PC-3 (cell line): ENCODE results near the gene ZIC4. TPM values are rescaled to one million over a fixed set of nuclear protein-coding genes. Genes with fewer than 3 reads are reported as not detected.

ENCODE experiments used
- ATAC-seq: fragments of 200-7000 bp; cut with Tn5 transposase; 2 replicates; pipeline ENCODE4 v1.9.1; 2020; ENCODE audit warnings: mild to moderate bottlenecking, moderate library complexity
- BruUV-seq: library from RNA; stranded (reverse); fragments of 400-500 nt; replicated peaks from 2 replicates; lab custom pipeline; 2021; lab: Mats Ljungman, UMichigan
- CTCF ChIA-PET: fragments of 300-600 bp; sonication (Branson Sonifier 250); formaldehyde crosslinking; loops from one replicate; lab custom pipeline; 2022; ENCODE audit warnings: antibody characterized with exemption; lab: Charles Lee
- POLR2A ChIA-PET: fragments of 300-600 bp; sonication (Branson Sonifier 250); formaldehyde crosslinking; loops from one replicate; lab custom pipeline; 2022; ENCODE audit warnings: antibody characterized with exemption; ENCODE audit not compliant: unreplicated experiment; lab: Charles Lee
- DNase-seq: peaks from one replicate; pipeline ENCODE4 v3.0.0-alpha.2; 2015
- H2AFZ ChIP-seq: fragments of 300-600 bp; sonication (generic); 2 replicates; pipeline ENCODE4 v1.6.0; 2016; ENCODE audit warnings: antibody characterized with exemption, low read length
- H3F3A ChIP-seq: fragments of 300-600 bp; sonication (generic); one replicate; pipeline ENCODE4 v1.6.0; 2017; ENCODE audit warnings: antibody characterized with exemption, low read length, control low read depth, mild to moderate bottlenecking; ENCODE audit not compliant: unreplicated experiment
- H3K27ac ChIP-seq: fragments of 300-600 bp; sonication (generic); 2 replicates; pipeline ENCODE4 v1.5.1; 2016; ENCODE audit warnings: mild to moderate bottlenecking, low read length
- H3K27me3 ChIP-seq: fragments of 300-600 bp; sonication (generic); 2 replicates; pipeline ENCODE4 v1.6.1; 2016; ENCODE audit warnings: low read length, mixed read lengths
- H3K36me3 ChIP-seq: fragments of 300-600 bp; sonication (generic); 2 replicates; pipeline ENCODE4 v1.6.1; 2016; ENCODE audit warnings: low read depth, mixed run types, low read length, mixed read lengths
- H3K4me1 ChIP-seq: fragments of 300-600 bp; sonication (generic); 2 replicates; pipeline ENCODE4 v1.5.1; 2016; ENCODE audit warnings: low read length; ENCODE audit not compliant: insufficient read depth
- H3K4me2 ChIP-seq: fragments of 300-600 bp; sonication (generic); 2 replicates; pipeline ENCODE4 v1.6.0; 2016; ENCODE audit warnings: low read length
- H3K4me3 ChIP-seq: fragments of 300-600 bp; sonication (generic); 2 replicates; pipeline ENCODE4 v1.5.1; 2016; ENCODE audit warnings: mild to moderate bottlenecking, low read length, mixed read lengths
- H3K79me2 ChIP-seq: fragments of 300-600 bp; sonication (generic); 2 replicates; pipeline ENCODE4 v1.6.1; 2017; ENCODE audit warnings: low read length, mixed read lengths
- H3K9ac ChIP-seq: fragments of 300-600 bp; sonication (generic); 2 replicates; pipeline ENCODE4 v1.6.0; 2016; ENCODE audit warnings: mild to moderate bottlenecking, low read length
- H3K9me2 ChIP-seq: fragments of 300-600 bp; sonication (generic); replicated peaks from 2 replicates; pipeline ENCODE4 v1.6.1; 2016; ENCODE audit warnings: mixed run types, low read length, mixed read lengths
- H3K9me3 ChIP-seq: fragments of 300-600 bp; sonication (generic); 2 replicates; pipeline ENCODE4 v1.6.1; 2016; ENCODE audit warnings: low read length, mixed read lengths
- H4K20me1 ChIP-seq: fragments of 300-600 bp; sonication (generic); 2 replicates; pipeline ENCODE4 v1.6.1; 2016; ENCODE audit warnings: low read length, mixed read lengths
- EZH2 ChIP-seq: fragments of 300-600 bp; sonication (generic); IDR thresholded peaks from one replicate; pipeline ENCODE4 v1.6.1; 2017; ENCODE audit warnings: antibody characterized with exemption, mild to moderate bottlenecking, low read length; ENCODE audit not compliant: unreplicated experiment
- EZH2phosphoT487 ChIP-seq: fragments of 300-600 bp; sonication (generic); IDR thresholded peaks from 2 replicates; pipeline ENCODE4 v1.6.1; 2018; ENCODE audit warnings: mild to moderate bottlenecking, antibody characterized with exemption, low read length, borderline replicate concordance
- intact Hi-C: fragments of 100-400 bp; cut with micrococcal nuclease; formaldehyde crosslinking; loops from 2 replicates; pipeline ENCODE4 v1.9.0; 2023
- total RNA-seq: library from RNA; depleted of rRNA; stranded (reverse); fragments of >200 nt; gene quantifications from 2 replicates; pipeline ENCODE4 v1.2.3, GENCODE V29; 2014
- TF ChIP-seq, protein P1 (sequence below): fragments of 300-600 bp; sonication (generic); conservative IDR thresholded peaks from 2 replicates; pipeline ENCODE4 v1.5.1; 2017; ENCODE audit warnings: antibody characterized with exemption, low read depth, mild to moderate bottlenecking, low read length

ZIC4 gene
- total RNA-seq, 1 experiment from 2014 or later: not detected

- Histone ChIP-seq H3K27ac (no peak overlapping the region), H3K36me3 (no peaks in the 10 kb centered on the region), H3K9me3 (no peaks in the 10 kb centered on the region), H2AFZ (no peak overlapping the region), H3K4me2 (no peak overlapping the region), H4K20me1 (no peaks in the 10 kb centered on the region), H3K79me2 (no peaks in the 10 kb centered on the region), H3K27me3 (peaks cover 91% of the 10 kb centered on the region), H3K9me2 (no peaks in the 10 kb centered on the region), H3K4me3 (no peak overlapping the region), H3K4me1 (no peaks in the 10 kb centered on the region), H3K9ac (no peak overlapping the region), H3F3A (no peaks in the 10 kb centered on the region)
- TF ChIP-seq EZH2phosphoT487 (no peak), EZH2 (no peak)
- TF ChIP-seq, protein P1, sequence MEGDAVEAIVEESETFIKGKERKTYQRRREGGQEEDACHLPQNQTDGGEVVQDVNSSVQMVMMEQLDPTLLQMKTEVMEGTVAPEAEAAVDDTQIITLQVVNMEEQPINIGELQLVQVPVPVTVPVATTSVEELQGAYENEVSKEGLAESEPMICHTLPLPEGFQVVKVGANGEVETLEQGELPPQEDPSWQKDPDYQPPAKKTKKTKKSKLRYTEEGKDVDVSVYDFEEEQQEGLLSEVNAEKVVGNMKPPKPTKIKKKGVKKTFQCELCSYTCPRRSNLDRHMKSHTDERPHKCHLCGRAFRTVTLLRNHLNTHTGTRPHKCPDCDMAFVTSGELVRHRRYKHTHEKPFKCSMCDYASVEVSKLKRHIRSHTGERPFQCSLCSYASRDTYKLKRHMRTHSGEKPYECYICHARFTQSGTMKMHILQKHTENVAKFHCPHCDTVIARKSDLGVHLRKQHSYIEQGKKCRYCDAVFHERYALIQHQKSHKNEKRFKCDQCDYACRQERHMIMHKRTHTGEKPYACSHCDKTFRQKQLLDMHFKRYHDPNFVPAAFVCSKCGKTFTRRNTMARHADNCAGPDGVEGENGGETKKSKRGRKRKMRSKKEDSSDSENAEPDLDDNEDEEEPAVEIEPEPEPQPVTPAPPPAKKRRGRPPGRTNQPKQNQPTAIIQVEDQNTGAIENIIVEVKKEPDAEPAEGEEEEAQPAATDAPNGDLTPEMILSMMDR: no peak
- intact Hi-C loops: no loop called here
- CTCF ChIA-PET: no interaction called here
- POLR2A ChIA-PET: no interaction called here
- DNase-seq (no peak), ATAC-seq (no peak)
- BruUV-seq: no TSS peak
These were observed 17.6 kb upstream of the ZIC4 start for GRCh38 chr3:147423798-147424580.

GRCh38 chr3:147423537-147423797 is 17.1 kb upstream of the ZIC4 start:
- intact Hi-C loops: no loop called here
- ChIA-PET CTCF (no interaction called here), POLR2A (no interaction called here)
- Histone ChIP-seq H2AFZ (no peak overlapping the region), H3K27me3 (peaks cover 96% of the 10 kb centered on the region), H3K27ac (no peak overlapping the region), H3K4me2 (no peak overlapping the region), H3K9ac (no peak overlapping the region), H3K9me3 (no peaks in the 10 kb centered on the region), H4K20me1 (no peaks in the 10 kb centered on the region), H3K4me1 (no peaks in the 10 kb centered on the region), H3F3A (no peaks in the 10 kb centered on the region), H3K36me3 (no peaks in the 10 kb centered on the region), H3K79me2 (no peaks in the 10 kb centered on the region), H3K9me2 (no peaks in the 10 kb centered on the region), H3K4me3 (no peak overlapping the region)
- TF ChIP-seq EZH2: no peak
- no peak for TF ChIP-seq EZH2phosphoT487
- TF ChIP-seq, protein P1: no peak
- ATAC-seq (no peak), DNase-seq (no peak)
- no TSS peak for BruUV-seq

DNA sequence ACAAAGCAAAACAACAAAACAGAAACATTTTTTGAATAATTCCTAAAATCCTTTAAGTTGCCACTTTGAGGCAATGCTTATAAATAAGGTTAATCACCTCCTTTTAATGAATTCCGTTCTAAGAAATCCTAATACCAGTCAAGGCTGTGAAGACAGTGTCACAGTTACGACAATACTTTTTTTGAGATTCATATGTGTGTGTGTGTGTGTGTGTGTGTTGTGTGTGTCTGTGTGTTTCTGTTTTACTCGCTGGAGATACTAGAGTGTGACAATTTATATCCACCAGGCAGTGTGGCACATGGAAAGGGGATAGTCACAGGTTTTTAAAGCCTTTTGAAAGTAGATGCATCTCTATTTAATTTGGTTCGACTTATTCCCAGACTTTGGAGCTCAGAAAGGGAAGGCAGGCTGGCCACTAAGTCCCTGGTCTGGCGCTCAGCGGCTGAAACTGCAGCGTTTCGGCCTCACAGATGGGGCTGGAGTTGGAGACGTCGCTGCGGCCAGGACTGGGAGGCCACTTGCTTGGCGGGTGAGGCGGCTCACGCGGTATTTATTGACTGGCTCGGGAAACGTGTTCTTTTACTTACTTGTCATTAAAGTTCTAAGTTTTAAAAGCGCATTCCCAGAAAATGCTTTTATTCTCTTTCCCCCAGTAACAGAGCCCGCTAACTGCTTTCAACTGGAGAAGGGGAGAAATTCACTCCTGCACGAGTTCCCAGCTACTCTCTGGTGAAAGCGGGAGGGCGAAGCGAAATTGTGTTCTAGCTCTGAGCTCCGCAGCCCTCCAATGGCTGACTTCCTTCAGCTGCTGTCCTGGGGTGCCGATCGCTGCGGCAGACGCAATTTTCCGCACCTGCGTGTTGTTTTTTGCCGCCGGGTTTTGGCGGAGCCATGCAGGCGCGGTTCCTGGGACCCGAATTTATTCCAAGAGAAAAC is 16.5 kb upstream of the ZIC4 start:
- no peak for ATAC-seq
- CTCF ChIA-PET: no interaction called here
- TF ChIP-seq EZH2phosphoT487 (no peak), EZH2 (peak; percentile 8)
- TF ChIP-seq, protein P1: no peak
- no peaks in the 10 kb centered on the region for H3F3A ChIP-seq
- H3K36me3 ChIP-seq: no peaks in the 10 kb centered on the region
- no peak overlapping the region for H3K4me3 ChIP-seq
- POLR2A ChIA-PET: no interaction called here
- H4K20me1 ChIP-seq: no peaks in the 10 kb centered on the region
- H3K27ac ChIP-seq: no peak overlapping the region
- H3K9me2 ChIP-seq: no peaks in the 10 kb centered on the region
- H3K79me2 ChIP-seq: no peaks in the 10 kb centered on the region
- H3K9ac ChIP-seq: no peak overlapping the region
- no peak for DNase-seq
- no TSS peak for BruUV-seq
- no peak overlapping the region for H2AFZ ChIP-seq
- no peaks in the 10 kb centered on the region for H3K4me1 ChIP-seq
- intact Hi-C loops: no loop called here
- no peak overlapping the region for H3K4me2 ChIP-seq
- peaks cover 96% of the 10 kb centered on the region for H3K27me3 ChIP-seq
- H3K9me3 ChIP-seq: no peaks in the 10 kb centered on the region
